GM12873 (cell line): ENCODE results near the gene OR2AK2.

Source experiments
- CTCF ChIP-seq: IDR thresholded peaks from 2 replicates; pipeline ENCODE4 v1.5.1; 2012; ENCODE audit warnings: low read depth, mild to moderate bottlenecking, moderate library complexity, low read length, control low read depth; ENCODE audit not compliant: insufficient read depth; ENCODE audit errors: missing control alignments

The OR2AK2 gene

GRCh38 chr1:247936965-247937734 is 27.9 kb upstream of the OR2AK2 start:
- peak; percentile 89 for TF ChIP-seq CTCF

GRCh38 chr1:247942624-247943023 is 22.4 kb upstream of the OR2AK2 start:
- no peak for TF ChIP-seq CTCF

GRCh38 chr1:247948558-247948957 is 16.5 kb upstream of the OR2AK2 start, which contains the start of gene OR2L8:
TSS of gene OR2L8 (plus strand) at chr1:247948858. CDS start at chr1:247948858, 0 bp downstream.
- TF ChIP-seq CTCF, result no peak

- TF ChIP-seq CTCF, result no peak
Measured at GRCh38 chr1:247953408-247953807, 11.6 kb upstream of the OR2AK2 start.

- TF ChIP-seq CTCF, result no peak
Measured at GRCh38 chr1:247961791-247962190, 3.2 kb upstream of the OR2AK2 start.

GRCh38 chr1:247962911-247963588 is 2.0 kb upstream of the OR2AK2 start:
- no peak for TF ChIP-seq CTCF

GRCh38 chr1:247966532-247967204 is 1.6 kb downstream of the OR2AK2 start:
- TF ChIP-seq CTCF, result no peak
